ENCODE results near the gene MTERF2. TPM values are rescaled to one million over a fixed set of nuclear protein-coding genes. Genes with fewer than 3 reads are reported as not detected.
"Not testable (repeated sequence)": the region's sequence is repeated elsewhere in the genome, so short reads cannot be mapped to it uniquely, and the experiment has no call there.

Gene MTERF2
- total and polyA plus RNA-seq, 4 donors, result 4.8 to 41.4 (median 14.1) TPM

DNA sequence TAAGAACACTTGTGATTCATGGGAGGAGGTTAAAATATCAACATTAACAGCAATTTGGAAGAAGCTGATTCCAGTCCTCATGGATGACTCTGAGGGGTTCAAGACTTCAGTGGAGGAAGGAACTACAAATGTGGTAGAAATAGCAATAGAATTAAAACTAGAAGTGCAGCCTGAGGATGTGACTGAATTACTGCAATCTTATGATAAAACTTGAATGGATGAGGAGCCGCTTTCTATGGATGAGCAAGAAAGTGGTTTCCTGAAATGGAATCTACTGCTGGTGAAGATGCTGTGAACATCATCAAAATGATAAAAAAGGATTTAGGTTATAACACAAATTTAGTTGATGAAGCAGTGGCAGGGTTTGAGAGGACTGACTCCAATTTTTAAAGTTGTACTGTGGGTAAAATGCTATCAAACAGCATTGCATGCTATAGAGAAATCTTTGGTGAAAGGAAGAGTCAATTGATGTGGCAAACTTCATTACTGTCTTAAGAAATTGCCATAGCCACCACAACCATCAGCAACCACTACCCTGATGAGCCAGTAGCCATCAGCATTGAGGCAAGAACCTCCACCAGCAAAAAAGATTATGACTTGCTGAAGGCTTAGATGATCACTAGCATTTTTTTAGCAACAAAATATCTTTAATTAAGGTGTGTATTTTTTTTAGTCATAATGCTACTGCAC, 25.9 kb upstream of the MTERF2 start:
- TF ChIP-seq, protein P1, sequence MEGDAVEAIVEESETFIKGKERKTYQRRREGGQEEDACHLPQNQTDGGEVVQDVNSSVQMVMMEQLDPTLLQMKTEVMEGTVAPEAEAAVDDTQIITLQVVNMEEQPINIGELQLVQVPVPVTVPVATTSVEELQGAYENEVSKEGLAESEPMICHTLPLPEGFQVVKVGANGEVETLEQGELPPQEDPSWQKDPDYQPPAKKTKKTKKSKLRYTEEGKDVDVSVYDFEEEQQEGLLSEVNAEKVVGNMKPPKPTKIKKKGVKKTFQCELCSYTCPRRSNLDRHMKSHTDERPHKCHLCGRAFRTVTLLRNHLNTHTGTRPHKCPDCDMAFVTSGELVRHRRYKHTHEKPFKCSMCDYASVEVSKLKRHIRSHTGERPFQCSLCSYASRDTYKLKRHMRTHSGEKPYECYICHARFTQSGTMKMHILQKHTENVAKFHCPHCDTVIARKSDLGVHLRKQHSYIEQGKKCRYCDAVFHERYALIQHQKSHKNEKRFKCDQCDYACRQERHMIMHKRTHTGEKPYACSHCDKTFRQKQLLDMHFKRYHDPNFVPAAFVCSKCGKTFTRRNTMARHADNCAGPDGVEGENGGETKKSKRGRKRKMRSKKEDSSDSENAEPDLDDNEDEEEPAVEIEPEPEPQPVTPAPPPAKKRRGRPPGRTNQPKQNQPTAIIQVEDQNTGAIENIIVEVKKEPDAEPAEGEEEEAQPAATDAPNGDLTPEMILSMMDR (IDR thresholded peaks at IDR 0.05; ENCODE audit: control extremely low read depth, extremely low read depth), result no peak
- Histone ChIP-seq H3K27me3 (ENCODE audit: control insufficient read depth in 3 of 3, insufficient read depth in 3 of 3, low read length in 2 of 3) (no peaks in the 10 kb centered on the region), H3K36me3 (ENCODE audit: control insufficient read depth in 4 of 4, insufficient read depth in 4 of 4, low read length in 4 of 4) (peaks cover 0 to 6% (median 4%) of the 10 kb centered on the region in 4 donors), H3K4me3 (no peak overlapping the region), H3K4me1 (ENCODE audit: control insufficient read depth in 5 of 5, insufficient read depth in 5 of 5, low read length in 5 of 5) (no peaks in the 10 kb centered on the region), H3K9ac (ENCODE audit: insufficient read depth in 1 of 2, low read length in 2 of 2) (no peak overlapping the region), H3K27ac (ENCODE audit: low read depth in 1 of 2, low read length in 1 of 2) (no peak overlapping the region), H3K9me3 (ENCODE audit: control insufficient read depth in 4 of 4, insufficient read depth in 3 of 4, low read length in 3 of 4) (no peaks in the 10 kb centered on the region)
- DNase-seq, result no peak
- no peak for ATAC-seq (ENCODE audit: insufficient read depth, low FRiP score)
- 93 to 98% methylated on average over 1 of the region's 1 CpG for WGBS, 2 donors

- no peaks in the 10 kb centered on the region for H3K27me3 ChIP-seq (ENCODE audit: control insufficient read depth in 3 of 3, insufficient read depth in 3 of 3, low read length in 2 of 3)
- no peak for DNase-seq
- H3K9me3 ChIP-seq (ENCODE audit: control insufficient read depth in 4 of 4, insufficient read depth in 3 of 4, low read length in 3 of 4), result no peaks in the 10 kb centered on the region
- no peak for ATAC-seq (ENCODE audit: insufficient read depth, low FRiP score)
- peaks cover 0 to 2% (median 0%) of the 10 kb centered on the region in 5 donors for H3K4me1 ChIP-seq (ENCODE audit: control insufficient read depth in 5 of 5, insufficient read depth in 5 of 5, low read length in 5 of 5)
- H3K36me3 ChIP-seq (ENCODE audit: control insufficient read depth in 4 of 4, insufficient read depth in 4 of 4, low read length in 4 of 4), result peaks cover 0 to 4% (median 2%) of the 10 kb centered on the region in 4 donors
- no peak overlapping the region for H3K9ac ChIP-seq (ENCODE audit: insufficient read depth in 1 of 2, low read length in 2 of 2)
- H3K27ac ChIP-seq (ENCODE audit: low read depth in 1 of 2, low read length in 1 of 2), result no peak overlapping the region
- WGBS, 2 donors, result 94% methylated on average over 2 of the region's 2 CpGs
- TF ChIP-seq, protein P1 (IDR thresholded peaks at IDR 0.05; ENCODE audit: control extremely low read depth, extremely low read depth), result no peak
- no peak overlapping the region for H3K4me3 ChIP-seq
Measured at GRCh38 chr12:107011519-107011918, 24.6 kb upstream of the MTERF2 start.

- DNase-seq (no peak), ATAC-seq (ENCODE audit: insufficient read depth, low FRiP score) (no peak)
- no peak overlapping the region for H3K4me3 ChIP-seq
- TF ChIP-seq, protein P1 (IDR thresholded peaks at IDR 0.05; ENCODE audit: control extremely low read depth, extremely low read depth), result no peak
- no peaks in the 10 kb centered on the region for H3K9me3 ChIP-seq (ENCODE audit: control insufficient read depth in 4 of 4, insufficient read depth in 3 of 4, low read length in 3 of 4)
- peaks cover 0 to 4% (median 0%) of the 10 kb centered on the region in 4 donors for H3K36me3 ChIP-seq (ENCODE audit: control insufficient read depth in 4 of 4, insufficient read depth in 4 of 4, low read length in 4 of 4)
- H3K9ac ChIP-seq (ENCODE audit: insufficient read depth in 1 of 2, low read length in 2 of 2), result no peak overlapping the region
- WGBS, 2 donors, result 77 to 90% methylated on average over 4 of the region's 4 CpGs
- H3K4me1 ChIP-seq (ENCODE audit: control insufficient read depth in 5 of 5, insufficient read depth in 5 of 5, low read length in 5 of 5), result peaks cover 0 to 2% (median 0%) of the 10 kb centered on the region in 5 donors
- no peak overlapping the region for H3K27ac ChIP-seq (ENCODE audit: low read depth in 1 of 2, low read length in 1 of 2)
- no peaks in the 10 kb centered on the region for H3K27me3 ChIP-seq (ENCODE audit: control insufficient read depth in 3 of 3, insufficient read depth in 3 of 3, low read length in 2 of 3)
Measured at GRCh38 chr12:107007411-107007810, 20.5 kb upstream of the MTERF2 start.

- not testable (repeated sequence) for ATAC-seq (ENCODE audit: insufficient read depth, low FRiP score); H3K4me3 ChIP-seq; H3K27ac ChIP-seq (ENCODE audit: low read depth in 1 of 2, low read length in 1 of 2); DNase-seq; H3K4me1 ChIP-seq (ENCODE audit: control insufficient read depth in 5 of 5, insufficient read depth in 5 of 5, low read length in 5 of 5); H3K9me3 ChIP-seq (ENCODE audit: control insufficient read depth in 4 of 4, insufficient read depth in 3 of 4, low read length in 3 of 4); H3K27me3 ChIP-seq (ENCODE audit: control insufficient read depth in 3 of 3, insufficient read depth in 3 of 3, low read length in 2 of 3); H3K9ac ChIP-seq (ENCODE audit: insufficient read depth in 1 of 2, low read length in 2 of 2)
- WGBS, 2 donors, result 85 to 88% methylated on average over 4 of the region's 4 CpGs
- H3K36me3 ChIP-seq (ENCODE audit: control insufficient read depth in 4 of 4, insufficient read depth in 4 of 4, low read length in 4 of 4), result peaks cover 0 to 13% (median 6%) of the 10 kb centered on the region in 4 donors
Measured at GRCh38 chr12:107002665-107003064, 15.7 kb upstream of the MTERF2 start.
